Activated naive CD4-positive, alpha-beta T cell treated with Interleukin-2 at 50 U/mL for 16 hours (primary cell): ENCODE data around the gene UNC13B.
"Not testable (repeated sequence)": the region's sequence is repeated elsewhere in the genome, so short reads cannot be mapped to it uniquely, and the experiment has no call there.

ENCODE experiments used
- DNase-seq: peaks from one replicate; pipeline ENCODE4 v3.0.0-alpha.2; 2020

The UNC13B gene

GRCh38 chr9:35164711-35165110 is 2.9 kb downstream of the UNC13B start:
- no peak for DNase-seq

- not testable (repeated sequence) for DNase-seq
Measured at GRCh38 chr9:35167429-35167828, 5.6 kb downstream of the UNC13B start.

- DNase-seq = no peak
Measured at GRCh38 chr9:35168963-35169362, 7.2 kb downstream of the UNC13B start.

GRCh38 chr9:35172878-35173277 is 11.1 kb downstream of the UNC13B start:
- DNase-seq = no peak

- no peak for DNase-seq
Measured at GRCh38 chr9:35177520-35177919, 15.7 kb downstream of the UNC13B start.

GRCh38 chr9:35179347-35180280 is 17.8 kb downstream of the UNC13B start:
- DNase-seq = no peak

- no peak for DNase-seq
Measured at GRCh38 chr9:35180801-35181200, 19.0 kb downstream of the UNC13B start.

- DNase-seq = not testable (repeated sequence)
Measured at GRCh38 chr9:35182401-35182800, 20.6 kb downstream of the UNC13B start.

GRCh38 chr9:35182996-35183754 is 21.4 kb downstream of the UNC13B start:
- not testable (repeated sequence) for DNase-seq

- not testable (repeated sequence) for DNase-seq
Measured at GRCh38 chr9:35183755-35184480, 22.1 kb downstream of the UNC13B start.

GRCh38 chr9:35186524-35186923 is 24.7 kb downstream of the UNC13B start:
- no peak for DNase-seq

- no peak for DNase-seq
Measured at GRCh38 chr9:35190203-35190602, 28.4 kb downstream of the UNC13B start.

GRCh38 chr9:35191105-35191504 is 29.3 kb downstream of the UNC13B start:
- no peak for DNase-seq

GRCh38 chr9:35193762-35194161 is 32.0 kb downstream of the UNC13B start:
- no peak for DNase-seq

GRCh38 chr9:35195683-35196082 is 33.9 kb downstream of the UNC13B start:
- no peak for DNase-seq

GRCh38 chr9:35198191-35198590 is 36.4 kb downstream of the UNC13B start:
- DNase-seq = no peak

GRCh38 chr9:35203528-35203927 is 41.7 kb downstream of the UNC13B start:
- no peak for DNase-seq

GRCh38 chr9:35205340-35205739 is 43.5 kb downstream of the UNC13B start:
- no peak for DNase-seq

- DNase-seq = no peak
Measured at GRCh38 chr9:35211854-35212253, 50.0 kb downstream of the UNC13B start.

GRCh38 chr9:35220659-35221338 is 59.0 kb downstream of the UNC13B start:
- no peak for DNase-seq

- DNase-seq = no peak
Measured at GRCh38 chr9:35225677-35226076, 63.9 kb downstream of the UNC13B start.

GRCh38 chr9:35226651-35227050 is 64.8 kb downstream of the UNC13B start:
- no peak for DNase-seq

GRCh38 chr9:35227284-35227683 is 65.5 kb downstream of the UNC13B start:
- DNase-seq = no peak
